ENCODE results near the gene NRGN. TPM values are rescaled to one million over a fixed set of nuclear protein-coding genes. Genes with fewer than 3 reads are reported as not detected.

Gene NRGN
- polyA plus RNA-seq, 4 donors: 0.67 to 6.5 (median 2.3) TPM; not detected in 1

- DNase-seq: peak in 1 of 2 donors; percentile 26
- Histone ChIP-seq H3K4me1 (ENCODE audit: control insufficient read depth in 3 of 3, insufficient read depth in 2 of 3, low read depth in 1 of 3, low read length in 2 of 3) (peaks cover 0 to 17% (median under 1%) of the 10 kb centered on the region in 3 donors), H3K27me3 (ENCODE audit: control insufficient read depth in 3 of 3, insufficient read depth in 3 of 3, low read length in 3 of 3) (peaks cover 0 to 97% (median 8%) of the 10 kb centered on the region in 3 donors), H3K9me3 (ENCODE audit: control insufficient read depth in 2 of 2, insufficient read depth in 1 of 2, low read depth in 1 of 2, low read length in 1 of 2) (no peaks in the 10 kb centered on the region), H3K27ac (ENCODE audit: low read depth in 1 of 3, low read length in 2 of 3) (no peak overlapping the region), H3K36me3 (ENCODE audit: control insufficient read depth in 3 of 3, insufficient read depth in 2 of 3, low read depth in 1 of 3, low read length in 3 of 3) (no peaks in the 10 kb centered on the region), H3K4me3 (ENCODE audit: low read depth in 1 of 3, low read length in 3 of 3) (peak overlapping the region in 1 of 3 donors; percentile 78)
- FAIRE-seq: no peak
- 20 to 44% (median 31%) methylated on average over 38 to 44 of the region's 44 CpGs for WGBS, 3 donors
These were observed 5.6 kb downstream of the NRGN start for GRCh38 chr11:124745270-124745834.

DNA sequence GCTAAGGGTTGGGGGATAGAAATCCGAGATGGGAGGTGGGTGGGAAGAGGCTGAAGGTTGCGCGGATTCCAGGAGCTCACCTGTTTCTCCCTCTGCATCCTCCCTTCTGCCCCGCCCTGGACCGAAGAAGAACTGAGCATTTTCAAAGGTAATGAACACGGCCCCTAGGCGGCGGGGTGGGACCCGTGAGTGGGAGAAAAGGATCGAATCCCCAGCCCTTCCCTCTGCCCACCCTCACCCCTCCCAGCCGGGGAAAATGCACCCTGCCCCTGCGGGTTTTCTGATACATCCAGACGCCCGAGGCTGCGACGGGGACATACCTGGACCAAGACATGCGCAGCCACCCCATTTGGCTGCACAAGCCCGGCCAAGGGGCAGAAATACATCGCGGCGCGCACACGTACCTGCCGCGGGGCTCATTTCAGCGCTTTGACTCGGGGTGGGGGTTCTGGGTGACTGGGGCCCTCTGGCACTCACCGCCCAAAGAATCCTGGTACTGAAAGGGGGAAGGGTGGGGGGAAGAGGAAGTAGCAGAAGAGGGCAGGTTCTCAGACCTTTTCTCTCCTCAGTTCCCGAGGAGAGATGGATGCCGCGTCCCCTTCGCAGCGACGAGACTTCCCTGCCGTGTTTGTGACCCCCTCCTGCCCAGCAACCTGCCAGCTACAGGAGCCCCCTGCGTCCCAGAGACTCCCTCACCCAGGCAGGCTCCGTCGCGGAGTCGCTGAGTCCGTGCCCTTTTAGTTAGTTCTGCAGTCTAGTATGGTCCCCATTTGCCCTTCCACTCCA lies 6.3 kb downstream of the NRGN start:
- Histone ChIP-seq H3K27ac (ENCODE audit: low read depth in 1 of 3, low read length in 2 of 3) (peak overlapping the region; percentile 72 to 88 (median 78)), H3K36me3 (ENCODE audit: control insufficient read depth in 3 of 3, insufficient read depth in 2 of 3, low read depth in 1 of 3, low read length in 3 of 3) (no peaks in the 10 kb centered on the region), H3K4me1 (ENCODE audit: control insufficient read depth in 3 of 3, insufficient read depth in 2 of 3, low read depth in 1 of 3, low read length in 2 of 3) (peaks cover 0 to 14% (median 0%) of the 10 kb centered on the region in 3 donors), H3K9me3 (ENCODE audit: control insufficient read depth in 2 of 2, insufficient read depth in 1 of 2, low read depth in 1 of 2, low read length in 1 of 2) (no peaks in the 10 kb centered on the region), H3K27me3 (ENCODE audit: control insufficient read depth in 3 of 3, insufficient read depth in 3 of 3, low read length in 3 of 3) (peaks cover 0 to 97% (median 8%) of the 10 kb centered on the region in 3 donors), H3K4me3 (ENCODE audit: low read depth in 1 of 3, low read length in 3 of 3) (peak overlapping the region; percentile 36 to 78 (median 59))
- no peak for FAIRE-seq
- WGBS, 3 donors: 1 to 8% (median 4%) methylated on average over 39 to 41 of the region's 41 CpGs
- peak; percentile 51 to 68 for DNase-seq

GRCh38 chr11:124746621-124747243 lies 7.0 kb downstream of the NRGN start:
- DNase-seq (peak; percentile 94 to 95), FAIRE-seq (no peak)
- Histone ChIP-seq H3K9me3 (ENCODE audit: control insufficient read depth in 2 of 2, insufficient read depth in 1 of 2, low read depth in 1 of 2, low read length in 1 of 2) (no peaks in the 10 kb centered on the region), H3K4me1 (ENCODE audit: control insufficient read depth in 3 of 3, insufficient read depth in 2 of 3, low read depth in 1 of 3, low read length in 2 of 3) (peaks cover 0 to 16% (median 0%) of the 10 kb centered on the region in 3 donors), H3K4me3 (ENCODE audit: low read depth in 1 of 3, low read length in 3 of 3) (peak overlapping the region; percentile 36 to 78 (median 59)), H3K27ac (ENCODE audit: low read depth in 1 of 3, low read length in 2 of 3) (peak overlapping the region; percentile 72 to 88 (median 78)), H3K27me3 (ENCODE audit: control insufficient read depth in 3 of 3, insufficient read depth in 3 of 3, low read length in 3 of 3) (peaks cover 0 to 97% (median 8%) of the 10 kb centered on the region in 3 donors), H3K36me3 (ENCODE audit: control insufficient read depth in 3 of 3, insufficient read depth in 2 of 3, low read depth in 1 of 3, low read length in 3 of 3) (no peaks in the 10 kb centered on the region)
- WGBS, 3 donors: 1 to 2% (median 2%) methylated on average over 37 of the region's 37 CpGs

GRCh38 chr11:124747406-124748099 lies 7.8 kb downstream of the NRGN start:
- Histone ChIP-seq H3K36me3 (ENCODE audit: control insufficient read depth in 3 of 3, insufficient read depth in 2 of 3, low read depth in 1 of 3, low read length in 3 of 3) (no peaks in the 10 kb centered on the region), H3K27me3 (ENCODE audit: control insufficient read depth in 3 of 3, insufficient read depth in 3 of 3, low read length in 3 of 3) (peaks cover 0 to 97% (median 8%) of the 10 kb centered on the region in 3 donors), H3K9me3 (ENCODE audit: control insufficient read depth in 2 of 2, insufficient read depth in 1 of 2, low read depth in 1 of 2, low read length in 1 of 2) (no peaks in the 10 kb centered on the region), H3K4me3 (ENCODE audit: low read depth in 1 of 3, low read length in 3 of 3) (no peak overlapping the region), H3K27ac (ENCODE audit: low read depth in 1 of 3, low read length in 2 of 3) (peak overlapping the region in 2 of 3 donors; percentile 35 to 55), H3K4me1 (ENCODE audit: control insufficient read depth in 3 of 3, insufficient read depth in 2 of 3, low read depth in 1 of 3, low read length in 2 of 3) (peaks cover 0 to 23% (median 0%) of the 10 kb centered on the region in 3 donors)
- WGBS, 3 donors: 64 to 72% (median 70%) methylated on average over 14 of the region's 14 CpGs
- FAIRE-seq (no peak), DNase-seq (no peak)

DNA sequence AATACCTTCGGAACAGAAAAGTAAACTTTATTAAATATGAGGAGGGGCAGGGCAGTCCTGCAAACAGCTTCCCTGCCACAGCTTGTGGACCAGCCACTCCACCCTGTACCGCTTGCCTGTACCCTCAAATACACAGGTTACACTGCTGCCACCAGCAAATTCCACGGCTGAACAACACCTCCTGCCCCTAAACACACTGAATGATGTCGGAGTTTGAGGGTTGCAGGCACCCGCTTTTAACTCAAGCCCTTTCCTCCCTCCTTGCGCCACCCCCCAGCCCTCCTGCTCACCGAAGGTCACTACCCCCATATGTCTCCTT lies 8.3 kb downstream of the NRGN start:
- no peak for DNase-seq
- H3K36me3 ChIP-seq (ENCODE audit: control insufficient read depth in 3 of 3, insufficient read depth in 2 of 3, low read depth in 1 of 3, low read length in 3 of 3): no peaks in the 10 kb centered on the region
- no peak for FAIRE-seq
- H3K4me3 ChIP-seq (ENCODE audit: low read depth in 1 of 3, low read length in 3 of 3): no peak overlapping the region
- H3K9me3 ChIP-seq (ENCODE audit: control insufficient read depth in 2 of 2, insufficient read depth in 1 of 2, low read depth in 1 of 2, low read length in 1 of 2): no peaks in the 10 kb centered on the region
- WGBS, 3 donors: 73 to 78% (median 77%) methylated on average over 7 of the region's 7 CpGs
- H3K27ac ChIP-seq (ENCODE audit: low read depth in 1 of 3, low read length in 2 of 3): no peak overlapping the region
- H3K4me1 ChIP-seq (ENCODE audit: control insufficient read depth in 3 of 3, insufficient read depth in 2 of 3, low read depth in 1 of 3, low read length in 2 of 3): peaks cover 0 to 23% (median 0%) of the 10 kb centered on the region in 3 donors
- peaks cover 0 to 96% (median 6%) of the 10 kb centered on the region in 3 donors for H3K27me3 ChIP-seq (ENCODE audit: control insufficient read depth in 3 of 3, insufficient read depth in 3 of 3, low read length in 3 of 3)

GRCh38 chr11:124748481-124749343 lies 9.0 kb downstream of the NRGN start:
- no peaks in the 10 kb centered on the region for H3K9me3 ChIP-seq (ENCODE audit: control insufficient read depth in 2 of 2, insufficient read depth in 1 of 2, low read depth in 1 of 2, low read length in 1 of 2)
- FAIRE-seq: no peak
- H3K4me3 ChIP-seq (ENCODE audit: low read depth in 1 of 3, low read length in 3 of 3): no peak overlapping the region
- H3K4me1 ChIP-seq (ENCODE audit: control insufficient read depth in 3 of 3, insufficient read depth in 2 of 3, low read depth in 1 of 3, low read length in 2 of 3): peaks cover 0 to 23% (median 0%) of the 10 kb centered on the region in 3 donors
- WGBS, 3 donors: 50 to 71% (median 67%) methylated on average over 12 of the region's 12 CpGs
- DNase-seq: no peak
- H3K36me3 ChIP-seq (ENCODE audit: control insufficient read depth in 3 of 3, insufficient read depth in 2 of 3, low read depth in 1 of 3, low read length in 3 of 3): no peaks in the 10 kb centered on the region
- H3K27me3 ChIP-seq (ENCODE audit: control insufficient read depth in 3 of 3, insufficient read depth in 3 of 3, low read length in 3 of 3): peaks cover 0 to 96% (median 6%) of the 10 kb centered on the region in 3 donors
- peak overlapping the region in 1 of 3 donors; percentile 12 for H3K27ac ChIP-seq (ENCODE audit: low read depth in 1 of 3, low read length in 2 of 3)

DNA sequence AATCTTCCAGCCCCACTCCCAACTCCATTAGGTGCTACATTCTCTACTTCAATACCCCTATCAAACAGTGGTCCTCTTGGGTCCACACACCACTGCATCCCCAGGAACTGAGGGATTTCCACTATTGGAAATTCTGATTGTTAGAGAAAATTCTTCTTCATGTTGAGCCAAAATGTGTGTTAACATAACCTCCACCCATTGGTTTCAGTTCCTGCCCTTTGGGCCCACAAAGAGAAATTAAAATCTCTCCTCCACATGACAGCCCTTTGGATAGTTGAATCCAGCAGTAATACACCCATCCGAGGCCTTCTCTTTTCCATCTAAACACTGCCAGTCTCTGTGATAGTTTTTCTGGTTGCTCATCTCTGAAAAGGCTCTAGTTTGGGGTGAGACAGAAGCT lies 10.2 kb downstream of the NRGN start:
- FAIRE-seq: no peak
- no peaks in the 10 kb centered on the region for H3K9me3 ChIP-seq (ENCODE audit: control insufficient read depth in 2 of 2, insufficient read depth in 1 of 2, low read depth in 1 of 2, low read length in 1 of 2)
- DNase-seq: no peak
- WGBS, 3 donors: 66 to 86% (median 84%) methylated on average over 1 of the region's 1 CpG
- H3K36me3 ChIP-seq (ENCODE audit: control insufficient read depth in 3 of 3, insufficient read depth in 2 of 3, low read depth in 1 of 3, low read length in 3 of 3): no peaks in the 10 kb centered on the region
- H3K4me3 ChIP-seq (ENCODE audit: low read depth in 1 of 3, low read length in 3 of 3): no peak overlapping the region
- H3K27me3 ChIP-seq (ENCODE audit: control insufficient read depth in 3 of 3, insufficient read depth in 3 of 3, low read length in 3 of 3): peaks cover 0 to 94% (median 4%) of the 10 kb centered on the region in 3 donors
- H3K4me1 ChIP-seq (ENCODE audit: control insufficient read depth in 3 of 3, insufficient read depth in 2 of 3, low read depth in 1 of 3, low read length in 2 of 3): peaks cover 0 to 23% (median 0%) of the 10 kb centered on the region in 3 donors
- H3K27ac ChIP-seq (ENCODE audit: low read depth in 1 of 3, low read length in 2 of 3): no peak overlapping the region
